Measurements from ENCODE around the gene SDS.

SDS gene

DNA sequence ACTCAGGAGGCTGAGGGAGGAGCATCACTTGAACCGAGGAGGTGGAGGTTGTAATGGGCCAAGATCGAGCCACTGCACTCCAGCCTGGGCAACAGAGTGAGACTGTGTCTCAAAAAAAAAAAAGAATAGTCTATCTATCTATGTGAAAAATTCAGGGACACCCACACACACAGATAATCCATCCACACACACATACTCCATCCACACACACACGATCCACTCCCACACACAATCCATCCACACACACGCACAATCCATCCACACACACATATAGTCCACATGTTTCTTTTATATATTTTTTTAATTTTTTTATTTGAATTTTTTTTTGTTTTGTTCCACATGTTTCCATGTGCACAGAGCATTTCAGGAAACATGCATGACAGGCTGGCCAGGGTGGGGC, 3.3 kb downstream of the SDS start:
- no peak overlapping the region for H3K4me3 ChIP-seq (replicated peaks; ENCODE audit: low read depth, low read length)
- DNase-seq (ENCODE audit: low read depth): no peak
- TF ChIP-seq, protein P1, sequence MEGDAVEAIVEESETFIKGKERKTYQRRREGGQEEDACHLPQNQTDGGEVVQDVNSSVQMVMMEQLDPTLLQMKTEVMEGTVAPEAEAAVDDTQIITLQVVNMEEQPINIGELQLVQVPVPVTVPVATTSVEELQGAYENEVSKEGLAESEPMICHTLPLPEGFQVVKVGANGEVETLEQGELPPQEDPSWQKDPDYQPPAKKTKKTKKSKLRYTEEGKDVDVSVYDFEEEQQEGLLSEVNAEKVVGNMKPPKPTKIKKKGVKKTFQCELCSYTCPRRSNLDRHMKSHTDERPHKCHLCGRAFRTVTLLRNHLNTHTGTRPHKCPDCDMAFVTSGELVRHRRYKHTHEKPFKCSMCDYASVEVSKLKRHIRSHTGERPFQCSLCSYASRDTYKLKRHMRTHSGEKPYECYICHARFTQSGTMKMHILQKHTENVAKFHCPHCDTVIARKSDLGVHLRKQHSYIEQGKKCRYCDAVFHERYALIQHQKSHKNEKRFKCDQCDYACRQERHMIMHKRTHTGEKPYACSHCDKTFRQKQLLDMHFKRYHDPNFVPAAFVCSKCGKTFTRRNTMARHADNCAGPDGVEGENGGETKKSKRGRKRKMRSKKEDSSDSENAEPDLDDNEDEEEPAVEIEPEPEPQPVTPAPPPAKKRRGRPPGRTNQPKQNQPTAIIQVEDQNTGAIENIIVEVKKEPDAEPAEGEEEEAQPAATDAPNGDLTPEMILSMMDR (IDR thresholded peaks at IDR 0.05; ENCODE audit: low read length, missing control alignments): no peak

DNA sequence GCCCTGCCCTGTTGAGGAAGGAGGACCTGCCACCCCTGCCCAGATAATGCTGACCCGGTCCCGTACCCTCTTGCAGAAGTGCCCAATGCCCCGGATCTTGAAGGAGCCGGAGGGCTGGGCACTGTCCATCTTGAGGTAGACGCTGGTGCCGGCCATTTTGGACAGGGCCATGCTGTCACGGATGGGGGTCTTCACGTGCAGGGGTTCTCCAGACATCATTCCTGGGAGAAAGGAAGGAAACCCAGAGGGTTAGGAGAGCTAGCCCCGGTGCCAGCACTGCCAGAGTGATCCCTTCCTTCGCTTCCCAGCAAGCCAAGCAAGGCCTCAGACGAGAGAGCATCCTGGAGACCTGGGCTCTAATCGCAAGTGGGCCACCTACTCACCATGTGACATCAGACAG, 4.2 kb downstream of the SDS start:
- DNase-seq (ENCODE audit: low read depth): no peak
- TF ChIP-seq, protein P1 (IDR thresholded peaks at IDR 0.05; ENCODE audit: low read length, missing control alignments): no peak
- no peak overlapping the region for H3K4me3 ChIP-seq (replicated peaks; ENCODE audit: low read depth, low read length)

DNA sequence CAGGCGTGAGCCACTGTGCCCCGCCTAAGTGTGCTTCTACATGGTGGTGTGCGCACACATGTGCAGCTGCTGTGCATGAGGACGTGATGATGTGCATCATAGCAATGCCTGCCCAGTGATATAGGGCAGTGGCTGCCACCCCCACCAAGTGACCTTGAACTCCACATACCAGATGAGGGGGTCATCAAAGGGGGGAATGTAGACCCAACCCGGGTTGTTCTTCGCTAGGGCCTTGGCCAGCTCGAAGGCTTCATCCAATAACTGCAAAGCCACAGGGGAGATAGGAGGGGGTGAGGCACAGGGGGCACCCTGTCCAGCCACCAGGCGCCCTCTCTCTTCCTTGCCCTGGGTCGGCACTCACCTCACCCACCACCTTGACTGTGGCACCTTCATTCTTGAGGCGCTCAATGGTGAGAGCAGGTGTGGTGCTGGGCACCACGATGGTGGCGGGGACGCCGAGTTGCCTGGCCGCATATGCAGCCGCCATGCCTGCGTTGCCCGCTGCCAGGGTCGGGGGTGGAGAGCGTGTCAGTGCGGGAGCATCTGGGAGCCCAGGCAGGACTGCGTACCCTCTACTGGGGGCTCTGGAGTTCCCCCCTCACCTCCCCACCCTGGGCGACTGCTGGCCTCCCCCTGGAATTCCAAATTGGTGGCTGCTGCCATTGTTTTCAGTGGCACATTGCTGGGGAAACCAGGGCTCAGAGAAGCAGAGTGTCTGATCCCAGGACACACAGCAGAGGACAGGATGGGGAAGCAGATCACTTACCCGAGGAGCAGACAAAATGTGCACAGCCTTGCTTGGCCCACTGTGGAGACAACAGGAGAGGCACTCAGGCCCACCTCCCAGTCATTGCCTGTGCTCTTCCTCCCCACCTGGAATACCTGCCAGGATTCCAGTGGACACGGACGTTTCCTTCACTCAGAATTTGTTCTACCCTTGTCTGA, 5.1 kb downstream of the SDS start:
- H3K4me3 ChIP-seq (replicated peaks; ENCODE audit: low read depth, low read length): no peak overlapping the region
- TF ChIP-seq, protein P1 (IDR thresholded peaks at IDR 0.05; ENCODE audit: low read length, missing control alignments): no peak
- no peak for DNase-seq (ENCODE audit: low read depth)

DNA sequence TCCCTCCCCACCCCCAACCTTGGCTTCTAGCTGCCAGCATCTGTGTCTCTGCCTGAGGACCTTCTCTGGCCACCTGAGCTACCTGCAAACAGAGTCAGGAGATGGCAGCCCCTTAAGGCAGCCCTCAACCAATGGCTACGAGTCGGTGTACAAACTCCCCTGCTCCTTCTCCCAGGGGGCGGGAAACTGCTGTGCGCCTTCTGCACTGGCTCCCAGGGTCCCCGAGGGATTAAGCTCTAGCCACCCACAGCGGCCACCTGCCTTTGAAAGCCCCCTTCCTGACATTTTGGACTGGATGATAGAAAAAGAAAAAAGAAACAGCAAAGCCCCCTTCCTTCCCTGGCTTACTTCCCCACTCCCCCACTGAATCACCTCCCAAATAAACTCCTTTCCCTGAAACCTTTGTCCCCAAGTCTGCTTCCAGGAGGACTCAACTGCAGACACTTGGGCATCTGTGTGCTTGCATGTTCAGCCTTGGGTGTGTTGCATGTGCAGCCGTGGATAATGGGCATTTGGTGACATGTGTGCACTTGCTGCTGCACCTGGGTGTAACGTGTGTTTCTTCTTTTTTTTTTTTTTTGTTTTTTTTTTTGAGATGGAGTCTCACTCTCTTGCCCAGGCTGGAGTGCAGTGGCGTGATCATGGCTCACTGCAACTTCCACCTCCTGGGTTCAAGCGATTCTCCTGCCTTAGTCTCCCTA, 6.0 kb downstream of the SDS start:
- no peak for DNase-seq (ENCODE audit: low read depth)
- TF ChIP-seq, protein P1 (IDR thresholded peaks at IDR 0.05; ENCODE audit: low read length, missing control alignments): no peak
- H3K4me3 ChIP-seq (replicated peaks; ENCODE audit: low read depth, low read length): no peak overlapping the region

DNA sequence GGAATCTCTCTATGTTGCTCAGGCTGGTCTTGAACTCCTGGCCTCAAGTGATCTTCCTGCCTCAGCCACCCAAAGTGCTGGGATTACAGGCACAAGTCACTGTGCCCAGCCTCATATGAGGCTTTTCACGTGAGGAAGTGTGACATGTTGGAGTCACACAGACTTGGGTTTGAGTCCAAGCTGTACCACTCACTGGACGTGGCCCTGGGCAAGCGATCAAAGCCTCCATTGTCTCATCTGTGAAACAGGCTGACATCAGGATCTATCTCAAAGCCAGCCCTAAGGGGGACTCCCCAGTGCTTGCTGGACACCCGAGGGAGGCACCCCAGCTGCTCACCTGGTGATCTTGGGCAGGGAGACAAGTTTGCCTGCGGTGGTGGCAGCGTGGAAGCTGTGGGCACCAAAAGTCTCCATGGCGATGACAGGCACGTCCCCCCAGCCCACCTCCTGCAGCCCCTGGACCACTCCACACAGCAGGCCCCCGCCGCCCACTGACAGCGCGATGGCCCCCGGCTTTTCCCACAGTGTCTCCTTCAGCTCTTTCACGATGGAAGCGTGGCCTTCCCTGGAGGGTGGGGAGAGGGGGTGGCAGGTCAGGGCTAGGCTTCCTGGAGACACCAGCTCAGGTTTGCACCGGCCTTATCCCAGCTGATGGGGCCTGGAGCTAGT, 6.7 kb downstream of the SDS start:
- TF ChIP-seq, protein P1 (IDR thresholded peaks at IDR 0.05; ENCODE audit: low read length, missing control alignments): no peak
- DNase-seq (ENCODE audit: low read depth): no peak
- H3K4me3 ChIP-seq (replicated peaks; ENCODE audit: low read depth, low read length): no peak overlapping the region

DNA sequence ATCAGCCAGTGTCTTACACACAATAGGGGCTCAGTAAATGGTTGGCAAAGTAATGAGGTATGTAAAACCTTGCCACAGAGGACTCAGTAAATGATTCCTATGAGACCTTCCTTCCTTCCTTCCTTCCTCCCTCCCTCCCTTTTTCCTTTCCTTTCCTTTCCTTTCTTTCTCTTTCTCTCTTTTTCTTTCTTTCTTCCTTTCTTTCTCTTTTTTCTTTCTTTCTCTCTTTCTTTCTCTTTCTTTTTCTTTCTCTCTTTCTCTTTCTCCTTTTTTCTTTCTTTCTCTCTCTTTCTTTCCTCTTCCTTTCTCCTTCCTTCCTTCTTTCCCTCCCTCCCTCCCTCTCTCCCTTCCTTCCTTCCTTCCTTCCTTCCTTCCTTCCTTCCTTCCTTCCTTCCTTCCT, 7.5 kb downstream of the SDS start:
- DNase-seq (ENCODE audit: low read depth): no peak
- TF ChIP-seq, protein P1 (IDR thresholded peaks at IDR 0.05; ENCODE audit: low read length, missing control alignments): no peak
- no peak overlapping the region for H3K4me3 ChIP-seq (replicated peaks; ENCODE audit: low read depth, low read length)
